Hepatocyte (in vitro differentiated cells): ENCODE measurements around the gene MYOCOS. TPM values are rescaled to one million over a fixed set of nuclear protein-coding genes. Genes with fewer than 3 reads are reported as not detected.

Source experiments
- DNase-seq: peaks from one replicate; pipeline ENCODE4 v3.0.0-alpha.2; 2016; ENCODE audit warnings: low spot score
- H2AFZ ChIP-seq: fragments of 200-600 bp; sonication (generic); 2 replicates; pipeline ENCODE4 v1.6.0; 2016; ENCODE audit warnings: antibody characterized with exemption, mild to moderate bottlenecking
- H3K27ac ChIP-seq: fragments of 200-600 bp; sonication (generic); 2 replicates; pipeline ENCODE4 v1.5.1; 2016; ENCODE audit warnings: mild to moderate bottlenecking
- H3K27me3 ChIP-seq: fragments of 200-600 bp; sonication (generic); 2 replicates; pipeline ENCODE4 v1.6.1; 2016
- H3K36me3 ChIP-seq: fragments of 200-600 bp; sonication (generic); replicated peaks from 2 replicates; pipeline ENCODE4 v1.5.1; 2016; ENCODE audit warnings: low read depth; ENCODE audit not compliant: insufficient read depth
- H3K4me1 ChIP-seq: fragments of 200-600 bp; sonication (generic); 2 replicates; pipeline ENCODE4 v1.5.1; 2016; ENCODE audit warnings: mild to moderate bottlenecking, moderate library complexity; ENCODE audit not compliant: insufficient read depth
- H3K4me2 ChIP-seq: fragments of 200-600 bp; sonication (generic); 2 replicates; pipeline ENCODE4 v1.6.0; 2016
- H3K4me3 ChIP-seq: fragments of 200-600 bp; sonication (generic); 2 replicates; pipeline ENCODE4 v1.5.1; 2016; ENCODE audit warnings: mild to moderate bottlenecking
- H3K79me2 ChIP-seq: fragments of 200-600 bp; sonication (generic); 2 replicates; pipeline ENCODE4 v1.6.0; 2017; ENCODE audit warnings: mild to moderate bottlenecking
- H3K9me2 ChIP-seq: fragments of 200-600 bp; sonication (generic); replicated peaks from 2 replicates; pipeline ENCODE4 v1.6.0; 2017; ENCODE audit warnings: mild to moderate bottlenecking; ENCODE audit not compliant: insufficient read depth
- H3K9me3 ChIP-seq: fragments of 200-600 bp; sonication (generic); 2 replicates; pipeline ENCODE4 v1.5.1; 2016; ENCODE audit warnings: low read depth, mild to moderate bottlenecking
- H4K20me1 ChIP-seq: fragments of 200-600 bp; sonication (generic); 2 replicates; pipeline ENCODE4 v1.6.0; 2016; ENCODE audit warnings: mild to moderate bottlenecking; ENCODE audit not compliant: insufficient read depth, poor library complexity, severe bottlenecking
- CTCF ChIP-seq: fragments of 200-600 bp; sonication (generic); IDR thresholded peaks from 2 replicates; pipeline ENCODE4 v1.5.1; 2016; ENCODE audit warnings: antibody characterized with exemption, mild to moderate bottlenecking; ENCODE audit not compliant: poor library complexity
- EZH2 ChIP-seq: fragments of 200-600 bp; sonication (generic); IDR thresholded peaks from 2 replicates; pipeline ENCODE4 v1.6.1; 2016; ENCODE audit warnings: antibody characterized with exemption, mild to moderate bottlenecking, borderline replicate concordance
- EZH2phosphoT487 ChIP-seq: fragments of 200-600 bp; sonication (generic); IDR thresholded peaks from one replicate; pipeline ENCODE4 v1.6.1; 2018; ENCODE audit warnings: antibody characterized with exemption, mild to moderate bottlenecking, low read depth, moderate library complexity; ENCODE audit not compliant: unreplicated experiment, severe bottlenecking
- WGBS: methylation state at CpG from one replicate; pipeline ENCODE4 v1.1.6; 2016; ENCODE audit warnings: low lambda C conversion rate; ENCODE audit errors: missing lambda C conversion rate; 5-methylcytosine and 5-hydroxymethylcytosine counted together
- polyA plus RNA-seq: library from polyadenylated mRNA; unstranded; fragments of >200 nt; fragmentation: Nextera tagmentation; extraction: Ambion mirVana; gene quantifications from 2 replicates; pipeline ENCODE4 v1.2.1, GENCODE V29; 2016
- total RNA-seq: library from RNA; depleted of rRNA; stranded (reverse); fragments of >200 nt; gene quantifications from 2 replicates; pipeline ENCODE4 v1.2.3, GENCODE V29; 2014

Gene MYOCOS
- total and polyA plus RNA-seq, 2 experiments from 2014 or later: not detected

GRCh38 chr1:171582589-171582988, 39.5 kb upstream of the MYOCOS start:
- Histone ChIP-seq H3K79me2 (no peaks in the 10 kb centered on the region), H2AFZ (no peak overlapping the region), H3K27ac (no peak overlapping the region), H3K9me3 (no peaks in the 10 kb centered on the region), H3K4me1 (no peaks in the 10 kb centered on the region), H3K4me3 (no peak overlapping the region), H3K36me3 (no peaks in the 10 kb centered on the region), H4K20me1 (no peaks in the 10 kb centered on the region), H3K27me3 (no peaks in the 10 kb centered on the region), H3K4me2 (no peak overlapping the region), H3K9me2 (no peaks in the 10 kb centered on the region)
- no peak for TF ChIP-seq EZH2
- no peak for TF ChIP-seq EZH2phosphoT487
- no peak for TF ChIP-seq CTCF
- 98% methylated on average over 2 of the region's 2 CpGs for WGBS
- DNase-seq: no peak

GRCh38 chr1:171583591-171584201, 38.3 kb upstream of the MYOCOS start:
- Histone ChIP-seq H3K27ac (no peak overlapping the region), H3K36me3 (no peaks in the 10 kb centered on the region), H3K9me3 (no peaks in the 10 kb centered on the region), H2AFZ (no peak overlapping the region), H3K27me3 (no peaks in the 10 kb centered on the region), H3K4me2 (no peak overlapping the region), H3K4me1 (no peaks in the 10 kb centered on the region), H3K4me3 (no peak overlapping the region), H3K79me2 (no peaks in the 10 kb centered on the region), H4K20me1 (no peaks in the 10 kb centered on the region), H3K9me2 (no peaks in the 10 kb centered on the region)
- no peak for TF ChIP-seq EZH2phosphoT487
- TF ChIP-seq CTCF: no peak
- TF ChIP-seq EZH2: no peak
- WGBS: 89% methylated on average over 1 of the region's 1 CpG
- DNase-seq: no peak

- DNase-seq: no peak
- H4K20me1 ChIP-seq: no peaks in the 10 kb centered on the region
- H3K36me3 ChIP-seq: no peaks in the 10 kb centered on the region
- H3K9me3 ChIP-seq: no peaks in the 10 kb centered on the region
- no peak overlapping the region for H3K4me3 ChIP-seq
- no peak overlapping the region for H3K4me2 ChIP-seq
- TF ChIP-seq CTCF (no peak), EZH2phosphoT487 (no peak), EZH2 (no peak)
- H3K4me1 ChIP-seq: no peaks in the 10 kb centered on the region
- no peak overlapping the region for H2AFZ ChIP-seq
- no peaks in the 10 kb centered on the region for H3K27me3 ChIP-seq
- WGBS: 92% methylated on average over 9 of the region's 9 CpGs
- no peaks in the 10 kb centered on the region for H3K79me2 ChIP-seq
- no peak overlapping the region for H3K27ac ChIP-seq
- no peaks in the 10 kb centered on the region for H3K9me2 ChIP-seq
Observed at GRCh38 chr1:171585715-171586114, 36.3 kb upstream of the MYOCOS start.

- H3K36me3 ChIP-seq: peaks cover under 1% of the 10 kb centered on the region
Observed at GRCh38 chr1:171588230-171588629, 33.8 kb upstream of the MYOCOS start.

More at GRCh38 chr1:171588230-171588629, 33.8 kb upstream of the MYOCOS start:
- Histone ChIP-seq H3K4me3 (no peak overlapping the region), H3K4me2 (no peak overlapping the region), H3K27me3 (no peaks in the 10 kb centered on the region), H3K27ac (no peak overlapping the region), H2AFZ (no peak overlapping the region), H3K9me2 (no peaks in the 10 kb centered on the region), H3K4me1 (no peaks in the 10 kb centered on the region), H3K9me3 (no peaks in the 10 kb centered on the region), H3K79me2 (no peaks in the 10 kb centered on the region), H4K20me1 (no peaks in the 10 kb centered on the region)
- no peak for TF ChIP-seq CTCF
- no peak for TF ChIP-seq EZH2phosphoT487
- TF ChIP-seq EZH2: no peak
- WGBS: 100% methylated on average over 2 of the region's 2 CpGs
- DNase-seq: no peak
